ENCODE data around the gene DISP3. TPM values are rescaled to one million over a fixed set of nuclear protein-coding genes. Genes with fewer than 3 reads are reported as not detected.

DISP3 gene
- total and polyA plus RNA-seq, 2 of the 13 experiments (the other 11 are each of a cell fraction or from before 2014, with no cell fraction given) = 0.08 to 0.13 TPM

DNA sequence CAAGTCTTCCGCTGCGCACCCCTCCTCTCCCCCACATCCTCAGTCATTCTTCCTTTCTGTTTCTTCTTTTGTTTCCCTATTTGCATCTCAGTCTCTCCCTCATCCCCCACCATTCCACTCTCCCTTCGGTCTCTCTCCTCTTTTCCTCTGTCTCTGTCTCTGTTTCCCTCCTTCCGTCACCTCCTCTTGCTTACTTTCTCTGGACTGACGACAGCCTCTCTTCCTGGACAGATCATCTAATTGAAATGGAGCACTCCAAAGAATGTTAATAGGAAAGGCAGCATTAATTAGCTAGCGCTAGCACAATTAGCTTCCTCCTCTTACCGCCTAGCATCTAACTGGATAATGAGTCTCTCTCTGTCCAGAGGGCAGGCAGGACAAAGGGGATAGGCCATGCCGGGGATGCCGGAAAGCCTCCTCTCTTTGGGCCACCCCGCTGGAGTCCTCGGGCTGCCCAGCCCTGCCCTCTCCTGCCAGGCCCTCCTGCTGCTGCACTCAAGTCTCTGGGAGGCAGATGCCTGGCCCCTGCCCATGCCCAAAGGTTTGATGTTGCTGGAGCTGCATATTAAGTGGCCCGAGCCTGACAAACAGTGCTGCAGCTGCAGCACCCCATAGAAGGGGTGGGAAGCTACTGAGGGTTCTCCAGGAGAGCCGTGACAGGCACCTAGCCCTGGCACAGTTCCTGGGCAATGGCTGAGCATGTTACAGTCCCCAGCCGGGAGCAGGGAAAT lies 20.8 kb downstream of the DISP3 start:
- no peak for ATAC-seq
- TF ChIP-seq, protein P1, sequence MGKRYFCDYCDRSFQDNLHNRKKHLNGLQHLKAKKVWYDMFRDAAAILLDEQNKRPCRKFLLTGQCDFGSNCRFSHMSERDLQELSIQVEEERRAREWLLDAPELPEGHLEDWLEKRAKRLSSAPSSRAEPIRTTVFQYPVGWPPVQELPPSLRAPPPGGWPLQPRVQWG (CRISPR knock-in tag; IDR thresholded peaks at IDR 0.05; ENCODE audit: borderline replicate concordance, low read depth) = no peak
- TF ChIP-seq ZBTB7B (CRISPR knock-in tag; IDR thresholded peaks at IDR 0.05) (no peak), U2AF1 (optimal IDR thresholded peaks at IDR 0.05; ENCODE audit: low read depth, low read length) (no peak), JARID2 (CRISPR knock-in tag; IDR thresholded peaks at IDR 0.05; ENCODE audit: insufficient replicate concordance) (no peak), ZNF33B (CRISPR knock-in tag; IDR thresholded peaks at IDR 0.05) (no peak), GATAD2A (CRISPR knock-in tag; IDR thresholded peaks at IDR 0.05) (no peak)
- TF ChIP-seq, protein P2, sequence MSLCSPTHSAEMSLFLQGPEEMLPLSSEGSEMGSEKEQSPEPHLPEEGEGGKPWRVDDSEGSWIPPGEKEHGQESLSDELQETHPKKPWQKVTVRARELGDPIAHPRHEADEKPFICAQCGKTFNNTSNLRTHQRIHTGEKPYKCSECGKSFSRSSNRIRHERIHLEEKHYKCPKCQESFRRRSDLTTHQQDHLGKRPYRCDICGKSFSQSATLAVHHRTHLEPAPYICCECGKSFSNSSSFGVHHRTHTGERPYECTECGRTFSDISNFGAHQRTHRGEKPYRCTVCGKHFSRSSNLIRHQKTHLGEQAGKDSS (CRISPR knock-in tag; IDR thresholded peaks at IDR 0.05; ENCODE audit: borderline replicate concordance, low read depth) = no peak
- TF ChIP-seq, protein P3, sequence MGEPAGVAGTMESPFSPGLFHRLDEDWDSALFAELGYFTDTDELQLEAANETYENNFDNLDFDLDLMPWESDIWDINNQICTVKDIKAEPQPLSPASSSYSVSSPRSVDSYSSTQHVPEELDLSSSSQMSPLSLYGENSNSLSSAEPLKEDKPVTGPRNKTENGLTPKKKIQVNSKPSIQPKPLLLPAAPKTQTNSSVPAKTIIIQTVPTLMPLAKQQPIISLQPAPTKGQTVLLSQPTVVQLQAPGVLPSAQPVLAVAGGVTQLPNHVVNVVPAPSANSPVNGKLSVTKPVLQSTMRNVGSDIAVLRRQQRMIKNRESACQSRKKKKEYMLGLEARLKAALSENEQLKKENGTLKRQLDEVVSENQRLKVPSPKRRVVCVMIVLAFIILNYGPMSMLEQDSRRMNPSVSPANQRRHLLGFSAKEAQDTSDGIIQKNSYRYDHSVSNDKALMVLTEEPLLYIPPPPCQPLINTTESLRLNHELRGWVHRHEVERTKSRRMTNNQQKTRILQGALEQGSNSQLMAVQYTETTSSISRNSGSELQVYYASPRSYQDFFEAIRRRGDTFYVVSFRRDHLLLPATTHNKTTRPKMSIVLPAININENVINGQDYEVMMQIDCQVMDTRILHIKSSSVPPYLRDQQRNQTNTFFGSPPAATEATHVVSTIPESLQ (CRISPR knock-in tag; conservative IDR thresholded peaks at IDR 0.05) = no peak
- TF ChIP-seq, protein P4, sequence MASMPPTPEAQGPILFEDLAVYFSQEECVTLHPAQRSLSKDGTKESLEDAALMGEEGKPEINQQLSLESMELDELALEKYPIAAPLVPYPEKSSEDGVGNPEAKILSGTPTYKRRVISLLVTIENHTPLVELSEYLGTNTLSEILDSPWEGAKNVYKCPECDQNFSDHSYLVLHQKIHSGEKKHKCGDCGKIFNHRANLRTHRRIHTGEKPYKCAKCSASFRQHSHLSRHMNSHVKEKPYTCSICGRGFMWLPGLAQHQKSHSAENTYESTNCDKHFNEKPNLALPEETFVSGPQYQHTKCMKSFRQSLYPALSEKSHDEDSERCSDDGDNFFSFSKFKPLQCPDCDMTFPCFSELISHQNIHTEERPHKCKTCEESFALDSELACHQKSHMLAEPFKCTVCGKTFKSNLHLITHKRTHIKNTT (CRISPR knock-in tag; IDR thresholded peaks at IDR 0.05) = no peak

More for the DNA sequence above, 20.8 kb downstream of the DISP3 start:
- Histone ChIP-seq H3K4me1 (ENCODE audit: insufficient read depth, low read length) (no peaks in the 10 kb centered on the region), H3K27ac (ENCODE audit: extremely low read length, insufficient read depth, low read length) (no peak overlapping the region), H3K4me2 (ENCODE audit: low read depth, low read length) (no peak overlapping the region), H3K4me3 (replicated peaks in 1 of 3; ENCODE audit: insufficient read depth in 1 of 3, low read depth in 2 of 3, low read length in 3 of 3) (no peak overlapping the region), H2AFZ (ENCODE audit: low read length) (no peak overlapping the region), H3K9me3 (ENCODE audit: low read length) (peaks cover 8% of the 10 kb centered on the region; the same call in 1 of the 2 replicates), H3K36me3 (replicated peaks in 1 of 2; ENCODE audit: control insufficient read depth in 1 of 2, insufficient read depth in 2 of 2, low read length in 2 of 2) (no peaks in the 10 kb centered on the region), H4K20me1 (ENCODE audit: insufficient read depth, low read length) (no peaks in the 10 kb centered on the region), H3K9ac (ENCODE audit: insufficient read depth, low read depth, low read length) (no peak overlapping the region), H3K27me3 (ENCODE audit: control insufficient read depth in 1 of 2, insufficient read depth in 2 of 2, low read length in 2 of 2) (peaks cover 6 to 38% of the 10 kb centered on the region in 2 experiments; a peak in 4 of 5 replicates), H3K79me2 (ENCODE audit: insufficient read depth, low read length) (no peaks in the 10 kb centered on the region)
- in situ Hi-C loops (cut with HindIII; ENCODE audit: extremely low pct_ligation_motif_present, low pct_unique_long_range_greater_than_20kb) (no loop called here), intact Hi-C loops (cut with micrococcal nuclease; ENCODE audit: unreplicated experiment) (no loop called here)
- BruUV-seq (replicated peaks) = no TSS peak
- ChIA-PET CTCF (ENCODE audit: low intra/inter-chr PET ratio, low total read pairs) (no interaction called here), POLR2A (no interaction called here)
- WGBS (ENCODE audit: low lambda C conversion rate) = 37% methylated on average over 11 of the region's 14 CpGs
- FAIRE-seq = no peak
- DNase-seq (ENCODE audit: low spot score) = no peak

All from HepG2 (cell line).